ENCODE measurements around the gene SOCS7.

DNA sequence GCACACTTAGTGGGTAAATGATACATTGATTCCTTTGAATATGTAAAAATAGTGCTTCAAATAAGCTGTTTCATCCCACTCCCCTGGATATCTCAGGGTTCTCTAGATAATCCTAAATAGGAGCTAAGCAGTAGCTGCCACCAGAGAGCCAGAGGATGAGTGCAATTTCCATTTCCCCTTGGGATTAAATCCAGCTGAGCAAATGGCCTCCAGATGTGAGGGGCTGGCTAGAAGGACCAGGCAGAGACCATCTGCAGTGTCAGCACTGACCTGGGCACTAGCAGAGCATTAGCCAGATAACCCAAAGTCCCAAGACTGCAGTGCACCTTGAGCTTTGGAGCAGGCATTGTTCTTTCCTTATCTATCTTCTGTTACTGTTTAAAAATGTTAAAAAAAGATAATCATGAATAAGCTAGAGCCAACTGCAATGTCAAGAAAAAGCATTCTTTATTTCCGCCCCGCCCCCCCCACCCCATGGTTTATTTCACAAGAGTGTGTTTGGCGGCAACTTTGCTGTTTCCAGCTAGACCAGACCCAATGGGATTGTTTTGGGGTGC lies 27.4 kb upstream of the SOCS7 start:
- TF ChIP-seq POLR2A (IDR thresholded peaks at IDR 0.05) = no peak
- TF ChIP-seq, protein P1, sequence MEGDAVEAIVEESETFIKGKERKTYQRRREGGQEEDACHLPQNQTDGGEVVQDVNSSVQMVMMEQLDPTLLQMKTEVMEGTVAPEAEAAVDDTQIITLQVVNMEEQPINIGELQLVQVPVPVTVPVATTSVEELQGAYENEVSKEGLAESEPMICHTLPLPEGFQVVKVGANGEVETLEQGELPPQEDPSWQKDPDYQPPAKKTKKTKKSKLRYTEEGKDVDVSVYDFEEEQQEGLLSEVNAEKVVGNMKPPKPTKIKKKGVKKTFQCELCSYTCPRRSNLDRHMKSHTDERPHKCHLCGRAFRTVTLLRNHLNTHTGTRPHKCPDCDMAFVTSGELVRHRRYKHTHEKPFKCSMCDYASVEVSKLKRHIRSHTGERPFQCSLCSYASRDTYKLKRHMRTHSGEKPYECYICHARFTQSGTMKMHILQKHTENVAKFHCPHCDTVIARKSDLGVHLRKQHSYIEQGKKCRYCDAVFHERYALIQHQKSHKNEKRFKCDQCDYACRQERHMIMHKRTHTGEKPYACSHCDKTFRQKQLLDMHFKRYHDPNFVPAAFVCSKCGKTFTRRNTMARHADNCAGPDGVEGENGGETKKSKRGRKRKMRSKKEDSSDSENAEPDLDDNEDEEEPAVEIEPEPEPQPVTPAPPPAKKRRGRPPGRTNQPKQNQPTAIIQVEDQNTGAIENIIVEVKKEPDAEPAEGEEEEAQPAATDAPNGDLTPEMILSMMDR (IDR thresholded peaks at IDR 0.05) = no peak
